ENCODE data around the gene GABARAPL2. TPM values are rescaled to one million over a fixed set of nuclear protein-coding genes. Genes with fewer than 3 reads are reported as not detected.

GABARAPL2 gene
- total and polyA plus RNA-seq, 8 donors, result 29.8 to 198 (median 93.5) TPM

DNA sequence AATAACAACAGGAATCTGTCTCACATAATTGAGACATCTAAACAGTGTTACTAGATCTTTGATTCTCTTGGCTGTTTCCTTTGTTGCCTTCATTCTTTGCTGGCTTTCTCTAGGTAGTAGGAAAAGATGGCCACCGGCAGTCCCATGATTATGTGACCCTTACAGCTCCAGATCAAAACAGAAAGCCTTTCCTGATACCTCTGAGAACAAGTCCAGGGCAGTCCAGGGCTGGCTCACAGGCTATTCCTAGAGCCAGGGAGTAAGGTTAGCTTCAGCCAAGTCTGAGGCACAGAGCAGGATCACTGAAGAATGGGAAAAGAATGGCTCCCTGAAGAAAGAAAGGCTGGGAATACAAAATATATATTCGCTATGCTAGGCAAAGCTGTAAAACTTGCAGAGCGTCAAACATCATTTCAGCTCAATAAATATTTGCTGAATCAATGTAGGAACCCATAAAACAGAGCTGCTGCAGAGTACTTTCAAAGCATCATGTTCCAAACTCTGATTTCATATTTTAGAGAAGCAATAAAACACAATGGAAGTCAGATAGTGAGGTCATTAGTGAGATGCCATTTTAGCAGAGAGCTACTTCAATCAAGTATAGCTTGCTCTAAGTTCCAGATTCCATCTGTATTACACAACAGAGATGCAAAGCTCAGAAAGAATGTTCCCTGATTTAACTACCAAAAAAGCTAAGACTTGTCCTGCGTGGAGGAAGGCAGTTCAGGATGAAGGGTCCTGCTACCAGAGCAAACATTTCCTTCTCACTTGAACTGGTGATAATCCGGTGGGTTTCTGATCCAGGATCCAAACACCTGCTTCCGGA, 33.5 kb downstream of the GABARAPL2 start:
- no peak for TF ChIP-seq EP300 (IDR thresholded peaks at IDR 0.05)
- TF ChIP-seq, protein P1, sequence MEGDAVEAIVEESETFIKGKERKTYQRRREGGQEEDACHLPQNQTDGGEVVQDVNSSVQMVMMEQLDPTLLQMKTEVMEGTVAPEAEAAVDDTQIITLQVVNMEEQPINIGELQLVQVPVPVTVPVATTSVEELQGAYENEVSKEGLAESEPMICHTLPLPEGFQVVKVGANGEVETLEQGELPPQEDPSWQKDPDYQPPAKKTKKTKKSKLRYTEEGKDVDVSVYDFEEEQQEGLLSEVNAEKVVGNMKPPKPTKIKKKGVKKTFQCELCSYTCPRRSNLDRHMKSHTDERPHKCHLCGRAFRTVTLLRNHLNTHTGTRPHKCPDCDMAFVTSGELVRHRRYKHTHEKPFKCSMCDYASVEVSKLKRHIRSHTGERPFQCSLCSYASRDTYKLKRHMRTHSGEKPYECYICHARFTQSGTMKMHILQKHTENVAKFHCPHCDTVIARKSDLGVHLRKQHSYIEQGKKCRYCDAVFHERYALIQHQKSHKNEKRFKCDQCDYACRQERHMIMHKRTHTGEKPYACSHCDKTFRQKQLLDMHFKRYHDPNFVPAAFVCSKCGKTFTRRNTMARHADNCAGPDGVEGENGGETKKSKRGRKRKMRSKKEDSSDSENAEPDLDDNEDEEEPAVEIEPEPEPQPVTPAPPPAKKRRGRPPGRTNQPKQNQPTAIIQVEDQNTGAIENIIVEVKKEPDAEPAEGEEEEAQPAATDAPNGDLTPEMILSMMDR (IDR thresholded peaks at IDR 0.05), result no peak
- TF ChIP-seq POLR2A (IDR thresholded peaks at IDR 0.05), result no peak
- no peak for TF ChIP-seq POLR2AphosphoS5 (IDR thresholded peaks at IDR 0.05)
- Histone ChIP-seq H3K4me1 (no peaks in the 10 kb centered on the region), H3K27me3 (no peaks in the 10 kb centered on the region), H3K9me3 (no peaks in the 10 kb centered on the region), H3K36me3 (peaks cover 37 to 84% (median 78%) of the 10 kb centered on the region in 4 donors), H3K4me3 (no peak overlapping the region), H3K27ac (no peak overlapping the region)
- DNase-seq, result no peak
- intact Hi-C loops (cut with DNase I; ENCODE audit: low total_unique reads), result no loop called here
- 85 to 96% (median 92%) methylated on average over 6 of the region's 6 CpGs for WGBS, 5 donors

DNA sequence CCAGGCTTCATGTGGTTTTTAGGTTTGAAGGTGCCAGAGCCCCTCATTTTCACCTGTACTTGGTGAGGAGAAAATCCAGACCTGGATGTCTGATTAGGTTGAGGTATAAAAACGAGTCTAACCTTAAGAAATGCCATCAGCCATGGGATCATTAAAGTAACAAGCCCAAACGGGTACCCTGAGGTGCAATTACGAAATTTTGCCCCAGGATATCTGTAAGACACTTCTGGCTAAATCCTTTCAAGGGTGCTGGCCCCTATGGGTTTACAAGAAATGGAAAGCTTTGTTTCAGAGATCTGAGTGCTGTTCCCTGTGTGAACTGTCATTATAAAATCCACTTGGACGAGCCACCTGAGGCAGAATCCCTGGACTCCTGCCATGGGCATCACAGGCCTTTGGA, 37.1 kb downstream of the GABARAPL2 start:
- Histone ChIP-seq H3K4me1 (no peaks in the 10 kb centered on the region), H3K27me3 (no peaks in the 10 kb centered on the region), H3K36me3 (peaks cover 44 to 95% (median 90%) of the 10 kb centered on the region in 4 donors), H3K9me3 (no peaks in the 10 kb centered on the region), H3K27ac (no peak overlapping the region), H3K4me3 (no peak overlapping the region)
- 92 to 95% (median 94%) methylated on average over 4 of the region's 4 CpGs for WGBS, 5 donors
- intact Hi-C loops (cut with DNase I; ENCODE audit: low total_unique reads), result no loop called here
- TF ChIP-seq, protein P1 (IDR thresholded peaks at IDR 0.05), result no peak
- TF ChIP-seq POLR2A (IDR thresholded peaks at IDR 0.05) (no peak), POLR2AphosphoS5 (IDR thresholded peaks at IDR 0.05) (no peak), EP300 (IDR thresholded peaks at IDR 0.05) (no peak)
- DNase-seq, result no peak

DNA sequence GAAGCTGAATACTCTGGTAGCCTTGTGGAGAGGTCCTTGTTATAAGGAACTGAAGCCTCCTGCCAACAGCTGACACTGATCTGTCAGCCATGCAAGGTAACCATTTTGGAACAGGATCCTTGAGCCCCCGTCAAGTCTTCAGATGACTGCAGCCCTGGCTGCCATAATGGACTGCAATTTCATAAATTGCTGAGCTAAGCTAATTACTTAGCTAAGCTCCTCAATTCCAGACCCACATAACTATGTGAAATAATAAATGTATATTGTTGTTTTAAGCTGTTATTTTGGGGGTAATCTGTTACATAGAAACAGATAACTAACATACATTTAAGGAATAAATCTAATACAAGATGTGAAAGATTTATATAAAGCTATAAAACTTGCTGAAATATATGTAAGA, 40.3 kb downstream of the GABARAPL2 start:
- no peaks in the 10 kb centered on the region for H3K9me3 ChIP-seq
- DNase-seq, result no peak
- TF ChIP-seq EP300 (IDR thresholded peaks at IDR 0.05) (no peak), POLR2AphosphoS5 (IDR thresholded peaks at IDR 0.05) (no peak)
- TF ChIP-seq, protein P1 (IDR thresholded peaks at IDR 0.05), result no peak
- WGBS, 5 donors, result 97 to 100% (median 100%) methylated on average over 1 of the region's 1 CpG
- H3K4me1 ChIP-seq, result no peaks in the 10 kb centered on the region
- peaks cover 37 to 97% (median 89%) of the 10 kb centered on the region in 4 donors for H3K36me3 ChIP-seq
- H3K27me3 ChIP-seq, result no peaks in the 10 kb centered on the region
- H3K4me3 ChIP-seq, result no peak overlapping the region
- H3K27ac ChIP-seq, result no peak overlapping the region
- intact Hi-C loops (cut with DNase I; ENCODE audit: low total_unique reads), result no loop called here

DNA sequence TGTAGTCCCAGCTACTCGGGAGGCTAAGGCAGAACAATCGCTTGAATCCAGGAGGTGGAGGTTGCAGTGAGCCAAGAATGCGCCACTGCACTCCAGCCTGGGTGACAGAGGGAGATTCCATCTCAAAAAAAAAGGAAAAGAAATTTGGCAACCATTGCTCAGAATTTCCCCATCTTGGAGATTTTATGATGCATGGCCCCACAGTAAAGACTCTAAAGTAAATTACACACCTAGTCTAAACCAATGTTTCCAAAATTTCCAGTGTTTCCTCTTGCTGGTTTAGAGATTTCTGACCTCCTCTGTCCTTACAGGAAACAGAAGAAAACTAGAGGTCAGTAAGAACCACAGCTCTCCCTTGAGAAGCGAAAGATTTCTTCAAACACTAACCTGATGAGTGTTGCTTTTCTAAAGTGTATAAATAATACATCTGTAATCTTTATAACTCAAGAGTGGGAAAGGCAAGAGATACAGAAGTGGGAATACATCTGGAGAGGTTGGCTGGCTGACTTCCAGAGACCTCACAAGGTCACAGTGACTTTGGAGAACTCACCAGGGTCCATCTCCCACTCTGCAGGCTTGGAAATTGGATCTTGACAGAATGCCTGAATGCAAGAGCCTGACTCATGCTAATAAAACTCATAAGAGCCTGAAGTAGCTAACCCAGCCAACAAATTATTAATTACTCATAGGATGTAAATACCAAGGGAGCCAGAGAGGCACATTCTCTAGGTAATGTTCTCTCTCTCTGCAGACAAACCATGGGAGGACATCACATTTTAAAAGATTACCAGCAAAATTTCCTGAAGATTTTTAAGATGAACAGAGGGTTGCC, 48.1 kb downstream of the GABARAPL2 start:
- Histone ChIP-seq H3K4me1 (no peaks in the 10 kb centered on the region), H3K9me3 (no peaks in the 10 kb centered on the region), H3K36me3 (peaks cover 33 to 98% (median 96%) of the 10 kb centered on the region in 4 donors), H3K27ac (no peak overlapping the region), H3K27me3 (no peaks in the 10 kb centered on the region), H3K4me3 (no peak overlapping the region)
- intact Hi-C loops (cut with DNase I; ENCODE audit: low total_unique reads), result loop anchor here (10.0 kb wide), 1 partner anchor 139 kb away; no protein-coding TSS in a partner anchor
- no peak for DNase-seq
- TF ChIP-seq POLR2AphosphoS5 (IDR thresholded peaks at IDR 0.05) (no peak), EP300 (IDR thresholded peaks at IDR 0.05) (no peak), POLR2A (IDR thresholded peaks at IDR 0.05) (no peak)
- TF ChIP-seq, protein P1 (IDR thresholded peaks at IDR 0.05), result no peak
- WGBS, 5 donors, result 94 to 100% (median 98%) methylated on average over 4 of the region's 4 CpGs

Data from stomach (tissue), 9 donors.